ENCODE data around the gene MARCHF7. TPM values are rescaled to one million over a fixed set of nuclear protein-coding genes. Genes with fewer than 3 reads are reported as not detected.

The MARCHF7 gene
- total RNA-seq, 1 donor from 2014 or later = 25.3 TPM

DNA sequence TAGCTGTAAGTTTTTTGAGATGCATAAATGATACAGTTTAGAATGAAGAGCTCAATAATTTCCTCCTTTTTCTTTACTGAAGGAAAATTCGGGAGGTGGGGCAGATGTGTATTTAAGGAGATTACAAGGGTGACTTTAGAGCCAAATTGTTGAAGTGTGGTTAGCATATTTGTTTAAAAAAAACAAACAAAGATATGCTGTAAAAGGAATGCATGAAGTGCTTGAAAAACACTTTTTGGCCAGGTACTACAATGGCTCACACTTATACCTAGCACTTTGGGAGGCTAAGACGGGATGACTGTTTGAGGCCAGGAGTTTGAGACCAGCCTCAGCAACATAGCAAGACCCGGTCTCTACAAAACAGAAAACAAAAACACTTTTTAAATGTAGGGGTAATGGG lies 47.3 kb downstream of the MARCHF7 start:
- no peak for DNase-seq (ENCODE audit: low spot score)
- ATAC-seq = no peak

DNA sequence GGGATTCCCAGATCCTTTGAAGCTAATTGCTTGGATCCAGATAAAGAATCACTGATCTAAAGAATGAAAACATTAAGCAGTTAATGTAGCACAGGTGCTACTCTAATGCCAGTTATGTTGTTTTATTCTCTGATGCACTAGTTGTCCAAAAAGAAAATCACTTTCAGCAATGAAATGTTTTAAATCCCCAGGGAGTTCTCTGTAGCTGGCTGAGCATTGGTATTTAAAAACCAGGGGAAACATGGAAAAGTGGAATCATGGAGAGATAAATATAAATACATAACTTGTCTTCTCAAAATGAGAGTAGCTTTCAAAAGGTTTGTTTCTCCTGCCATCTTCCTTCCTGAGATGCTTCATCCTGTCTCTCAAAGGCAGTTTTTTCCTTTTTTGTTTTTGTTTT lies 48.0 kb downstream of the MARCHF7 start:
- DNase-seq (ENCODE audit: low spot score) (no peak), ATAC-seq (no peak)

DNA sequence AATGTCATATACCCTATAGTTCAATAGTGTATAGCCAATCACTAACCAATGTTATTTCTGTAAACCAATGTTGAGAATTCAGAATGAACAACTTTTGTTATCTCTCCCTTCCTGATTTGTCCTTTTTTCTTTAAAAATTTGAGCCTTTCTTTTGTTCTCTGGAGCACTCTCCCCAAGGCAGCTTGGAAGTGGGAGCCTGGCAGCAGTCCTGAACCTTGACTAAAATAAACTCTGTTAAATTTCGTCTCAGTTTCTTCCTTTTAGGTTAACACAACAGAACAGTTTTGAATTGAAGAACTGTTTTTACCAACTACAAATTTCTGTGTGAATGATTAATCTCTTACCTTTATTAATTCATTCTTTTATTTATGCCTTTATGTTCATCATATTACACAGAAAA lies 49.8 kb downstream of the MARCHF7 start:
- no peak for DNase-seq (ENCODE audit: low spot score)
- ATAC-seq = no peak

Other genes with a start within 250 kb of the MARCHF7 start
- gene BAZ2B, start 96.0 kb upstream of the MARCHF7 start, total RNA-seq = 20.0 TPM
- gene CD302, start 85.7 kb downstream of the MARCHF7 start, total RNA-seq = 98.8 TPM
- 0.68 TPM for gene LY75, start 192.2 kb downstream of the MARCHF7 start, total RNA-seq